Ectodermal cell (in vitro differentiated cells): ENCODE results near the gene ANGPT4.

Source experiments
- H3K27ac ChIP-seq: 2 replicates; pipeline ENCODE4 v1.7.0; 2013; ENCODE audit warnings: mild to moderate bottlenecking, low read depth, low read length; ENCODE audit not compliant: insufficient read depth, poor library complexity, severe bottlenecking
- H3K27me3 ChIP-seq: 2 replicates; pipeline ENCODE4 v1.7.0; 2013; ENCODE audit warnings: mild to moderate bottlenecking, low read length; ENCODE audit not compliant: insufficient read depth, control insufficient read depth, poor library complexity, severe bottlenecking
- H3K36me3 ChIP-seq: one replicate; pipeline ENCODE4 v1.7.0; 2013; ENCODE audit warnings: low read length; ENCODE audit not compliant: control insufficient read depth, insufficient read depth
- H3K4me1 ChIP-seq: one replicate; pipeline ENCODE4 v1.7.0; 2013; ENCODE audit warnings: low read length; ENCODE audit not compliant: control insufficient read depth, insufficient read depth
- H3K4me3 ChIP-seq: 2 replicates; pipeline ENCODE4 v1.7.0; 2013; ENCODE audit warnings: low read depth, low read length, control low read depth; ENCODE audit not compliant: insufficient read depth
- H3K9me3 ChIP-seq: 2 replicates; pipeline ENCODE4 v1.7.0; 2013; ENCODE audit warnings: mild to moderate bottlenecking, low read length, moderate library complexity; ENCODE audit not compliant: control insufficient read depth
- WGBS, 2 experiments: methylation state at CpG; one replicate each; pipeline ENCODE4 v1.1.7; 2013; ENCODE audit warnings: missing lambda C conversion rate in 2 of 2; 5-methylcytosine and 5-hydroxymethylcytosine counted together

ANGPT4 gene

GRCh38 chr20:878511-879307, 37.4 kb downstream of the ANGPT4 start:
- no peaks in the 10 kb centered on the region for H3K9me3 ChIP-seq
- WGBS, 2 experiments, result 54 to 58% methylated on average over 8 to 9 of the region's 9 CpGs
- H3K4me3 ChIP-seq, result no peak overlapping the region

GRCh38 chr20:877814-878213, 38.3 kb downstream of the ANGPT4 start:
- 81 to 87% methylated on average over 7 of the region's 7 CpGs for WGBS, 2 experiments
- H3K27ac ChIP-seq, result no peak overlapping the region
- no peaks in the 10 kb centered on the region for H3K36me3 ChIP-seq
- no peaks in the 10 kb centered on the region for H3K9me3 ChIP-seq
- no peak overlapping the region for H3K4me3 ChIP-seq
- no peaks in the 10 kb centered on the region for H3K27me3 ChIP-seq
- no peaks in the 10 kb centered on the region for H3K4me1 ChIP-seq

More at GRCh38 chr20:878511-879307, 37.4 kb downstream of the ANGPT4 start:
- H3K4me1 ChIP-seq, result no peaks in the 10 kb centered on the region
- H3K27ac ChIP-seq, result no peak overlapping the region
- H3K27me3 ChIP-seq, result no peaks in the 10 kb centered on the region
- H3K36me3 ChIP-seq, result no peaks in the 10 kb centered on the region

- Histone ChIP-seq H3K36me3 (no peaks in the 10 kb centered on the region), H3K27ac (no peak overlapping the region), H3K9me3 (no peaks in the 10 kb centered on the region), H3K4me3 (no peak overlapping the region), H3K4me1 (no peaks in the 10 kb centered on the region), H3K27me3 (no peaks in the 10 kb centered on the region)
- 88 to 90% methylated on average over 4 of the region's 4 CpGs for WGBS, 2 experiments
Observed at GRCh38 chr20:875115-875514, 41.0 kb downstream of the ANGPT4 start.

GRCh38 chr20:873875-874607, 42.1 kb downstream of the ANGPT4 start:
- Histone ChIP-seq H3K9me3 (no peaks in the 10 kb centered on the region), H3K36me3 (no peaks in the 10 kb centered on the region), H3K27ac (no peak overlapping the region), H3K27me3 (no peaks in the 10 kb centered on the region), H3K4me1 (no peaks in the 10 kb centered on the region), H3K4me3 (no peak overlapping the region)
- 88% methylated on average over 10 of the region's 10 CpGs for WGBS, 2 experiments

DNA sequence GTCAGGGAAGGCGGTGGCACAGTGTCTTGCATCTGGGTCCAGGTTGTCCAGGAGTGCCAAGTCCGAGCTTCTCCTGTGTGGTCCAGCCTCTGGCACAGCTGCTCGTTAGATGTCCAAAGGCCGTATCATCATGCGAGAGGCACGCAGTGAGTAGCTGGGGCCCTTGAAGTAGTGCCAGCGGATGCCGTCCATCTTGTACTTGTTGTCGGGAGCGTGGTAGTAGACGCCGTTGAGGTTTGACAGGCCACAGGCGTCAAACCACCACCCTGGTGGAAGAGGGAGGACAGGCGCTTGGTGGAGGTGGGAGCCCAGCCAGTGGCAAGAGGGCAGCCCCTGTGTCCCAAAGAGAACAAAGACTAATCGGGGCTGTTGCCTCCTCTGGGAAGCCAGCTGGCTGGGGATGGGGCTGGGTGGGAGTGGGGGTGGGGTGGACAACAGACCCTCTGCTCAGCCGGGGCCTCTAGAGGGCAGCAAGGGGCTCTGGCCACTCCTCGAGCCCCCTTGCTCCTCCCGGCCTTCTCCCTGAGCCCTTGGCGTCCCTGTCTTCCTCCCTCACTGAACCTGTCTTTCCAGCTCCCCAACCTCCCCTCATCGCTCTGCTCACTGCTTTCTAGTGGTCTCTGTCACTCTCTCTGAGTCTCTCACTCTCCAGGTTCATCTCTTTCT, 43.1 kb downstream of the ANGPT4 start:
- Histone ChIP-seq H3K27me3 (no peaks in the 10 kb centered on the region), H3K27ac (no peak overlapping the region), H3K9me3 (no peaks in the 10 kb centered on the region), H3K4me1 (no peaks in the 10 kb centered on the region), H3K4me3 (no peak overlapping the region), H3K36me3 (no peaks in the 10 kb centered on the region)
- WGBS, 2 experiments, result 73% methylated on average over 20 of the region's 20 CpGs

DNA sequence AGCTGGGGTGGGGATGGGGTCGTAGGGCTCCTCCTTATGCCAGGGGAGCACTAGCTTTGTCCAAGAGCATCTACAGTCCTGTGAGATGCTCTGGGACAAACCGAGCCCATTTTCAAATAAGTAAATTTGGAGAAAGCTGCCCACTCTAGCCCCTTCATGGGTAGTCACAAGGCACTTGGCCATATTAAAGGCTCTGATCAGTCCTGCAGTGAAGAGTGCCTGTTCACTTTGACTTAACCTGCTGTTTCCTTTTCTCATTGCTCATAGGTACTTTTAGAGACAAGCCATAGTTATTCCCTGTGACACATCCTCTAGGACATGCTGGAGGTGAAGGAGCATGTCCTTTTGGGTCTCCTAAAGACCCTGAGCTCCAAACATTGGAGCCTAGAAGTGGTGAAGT, 44.2 kb downstream of the ANGPT4 start:
- 59 to 73% methylated on average over 2 of the region's 2 CpGs for WGBS, 2 experiments
- Histone ChIP-seq H3K36me3 (no peaks in the 10 kb centered on the region), H3K27me3 (no peaks in the 10 kb centered on the region), H3K4me3 (no peak overlapping the region), H3K9me3 (no peaks in the 10 kb centered on the region), H3K4me1 (no peaks in the 10 kb centered on the region), H3K27ac (no peak overlapping the region)

DNA sequence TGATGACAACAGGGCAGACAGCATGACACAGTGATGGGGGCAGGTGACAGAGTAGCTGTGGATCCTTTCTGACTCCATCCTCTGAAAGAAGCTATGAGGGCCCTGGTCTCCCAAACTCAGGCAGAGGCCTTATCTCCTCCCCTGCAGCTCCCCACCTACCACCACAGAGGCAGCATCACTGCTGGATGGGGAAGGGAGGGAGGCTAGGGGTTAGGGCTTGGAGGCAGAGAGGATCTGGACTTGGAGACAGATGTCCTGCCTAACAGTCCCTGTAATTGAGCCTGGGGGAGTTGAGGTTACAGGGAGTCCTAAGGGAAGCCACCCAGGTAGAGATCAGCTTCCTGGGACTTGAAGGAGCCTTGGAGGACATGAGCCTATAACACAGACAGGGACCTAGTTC, 44.7 kb downstream of the ANGPT4 start:
- Histone ChIP-seq H3K27me3 (no peaks in the 10 kb centered on the region), H3K36me3 (no peaks in the 10 kb centered on the region), H3K9me3 (no peaks in the 10 kb centered on the region), H3K4me3 (no peak overlapping the region), H3K27ac (no peak overlapping the region), H3K4me1 (no peaks in the 10 kb centered on the region)

DNA sequence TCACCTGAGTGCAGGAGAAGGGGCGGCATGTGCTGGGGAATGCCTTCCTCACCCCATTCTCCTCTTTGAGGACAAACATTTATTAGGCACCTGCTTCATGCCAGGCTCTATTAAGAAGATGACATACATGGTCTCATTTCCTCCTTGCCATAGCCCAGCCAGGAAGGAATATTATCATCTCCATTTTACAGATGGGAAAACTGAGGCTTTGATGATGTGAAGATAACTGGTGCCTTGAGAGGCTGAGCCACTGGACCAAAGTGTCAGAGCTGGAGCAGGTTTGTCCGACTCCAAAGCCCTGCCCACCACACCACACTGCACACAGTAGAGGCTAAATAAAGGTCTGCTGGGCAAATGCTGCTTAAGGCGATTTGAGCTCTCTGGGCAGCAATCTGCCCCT, 45.4 kb downstream of the ANGPT4 start:
- no peaks in the 10 kb centered on the region for H3K9me3 ChIP-seq
- WGBS, 2 experiments, result 90 to 94% methylated on average over 3 of the region's 3 CpGs
- no peak overlapping the region for H3K27ac ChIP-seq
- H3K27me3 ChIP-seq, result no peaks in the 10 kb centered on the region
- H3K4me1 ChIP-seq, result no peaks in the 10 kb centered on the region
- H3K4me3 ChIP-seq, result no peak overlapping the region
- H3K36me3 ChIP-seq, result no peaks in the 10 kb centered on the region

GRCh38 chr20:869606-870005, 46.5 kb downstream of the ANGPT4 start:
- H3K36me3 ChIP-seq, result no peaks in the 10 kb centered on the region
- no peaks in the 10 kb centered on the region for H3K9me3 ChIP-seq
- WGBS, 2 experiments, result 86% methylated on average over 5 of the region's 5 CpGs
- no peak overlapping the region for H3K4me3 ChIP-seq
- H3K27me3 ChIP-seq, result no peaks in the 10 kb centered on the region
- no peak overlapping the region for H3K27ac ChIP-seq
- H3K4me1 ChIP-seq, result no peaks in the 10 kb centered on the region

GRCh38 chr20:868279-868678, 47.9 kb downstream of the ANGPT4 start:
- no peak overlapping the region for H3K4me3 ChIP-seq
- H3K36me3 ChIP-seq, result no peaks in the 10 kb centered on the region
- H3K27ac ChIP-seq, result no peak overlapping the region
- no peaks in the 10 kb centered on the region for H3K4me1 ChIP-seq
- H3K27me3 ChIP-seq, result no peaks in the 10 kb centered on the region
- WGBS, 2 experiments, result 75 to 83% methylated on average over 9 of the region's 9 CpGs
- no peaks in the 10 kb centered on the region for H3K9me3 ChIP-seq
